Dendritic cell treated with granulocyte-macrophage colony-stimulating factor and Interleukin-4, amounts not matched to agents 40 ng/mL and 50 ng/mL, for 4 days (primary cell): Measurements from ENCODE around the gene SOX15.

Source experiments
- H3K27ac Mint-ChIP-seq: one replicate; pipeline ENCODE4 v1.8.0; 2022; ENCODE audit warnings: mild to moderate bottlenecking, mixed read lengths
- H3K27me3 Mint-ChIP-seq: one replicate; pipeline ENCODE4 v1.8.0; 2022; ENCODE audit warnings: mild to moderate bottlenecking, mixed read lengths
- H3K36me3 Mint-ChIP-seq: one replicate; pipeline ENCODE4 v1.8.0; 2022; ENCODE audit warnings: low read depth, mixed read lengths
- H3K4me1 Mint-ChIP-seq: one replicate; pipeline ENCODE4 v1.8.0; 2022; ENCODE audit warnings: low read depth, mixed read lengths
- H3K4me3 Mint-ChIP-seq: one replicate; pipeline ENCODE4 v1.8.0; 2022; ENCODE audit warnings: mild to moderate bottlenecking, moderate library complexity, mixed read lengths
- H3K9me3 Mint-ChIP-seq: one replicate; pipeline ENCODE4 v1.8.0; 2022; ENCODE audit warnings: mixed read lengths
- intact Hi-C: fragments of 100-400 bp; cut with micrococcal nuclease; formaldehyde crosslinking; loops from one replicate; pipeline ENCODE4 v1.15.0; 2022

The SOX15 gene

GRCh38 chr17:7551396-7551795 is 38.5 kb downstream of the SOX15 start:
- Mint-ChIP-seq H3K9me3 (no peaks in the 10 kb centered on the region), H3K4me1 (peaks cover 81% of the 10 kb centered on the region), H3K27ac (peak overlapping the region; percentile 86), H3K36me3 (peaks cover 58% of the 10 kb centered on the region), H3K27me3 (peaks cover 5% of the 10 kb centered on the region), H3K4me3 (peak overlapping the region; percentile 22)
- intact Hi-C loops: no loop called here

GRCh38 chr17:7550344-7550743 is 39.5 kb downstream of the SOX15 start:
- H3K4me3 Mint-ChIP-seq: peak overlapping the region; percentile 80
- intact Hi-C loops: no loop called here
- H3K27me3 Mint-ChIP-seq: peaks cover 5% of the 10 kb centered on the region
- peaks cover 71% of the 10 kb centered on the region for H3K4me1 Mint-ChIP-seq
- peaks cover 51% of the 10 kb centered on the region for H3K36me3 Mint-ChIP-seq
- peak overlapping the region; percentile 86 for H3K27ac Mint-ChIP-seq
- H3K9me3 Mint-ChIP-seq: no peaks in the 10 kb centered on the region

GRCh38 chr17:7549401-7550055 is 40.4 kb downstream of the SOX15 start:
- intact Hi-C loops: no loop called here
- Mint-ChIP-seq H3K27ac (peak overlapping the region; percentile 86), H3K4me1 (peaks cover 62% of the 10 kb centered on the region), H3K27me3 (peaks cover 5% of the 10 kb centered on the region), H3K36me3 (peaks cover 43% of the 10 kb centered on the region), H3K9me3 (no peaks in the 10 kb centered on the region), H3K4me3 (peak overlapping the region; percentile 80)

GRCh38 chr17:7548585-7549400 is 41.1 kb downstream of the SOX15 start, which contains the start of gene TNFSF12:
TNFSF12 (plus strand) TSS chr17:7549058; CDS start chr17:7549154, 96 bp downstream.
- peaks cover 37% of the 10 kb centered on the region for H3K36me3 Mint-ChIP-seq
- intact Hi-C loops: no loop called here
- peak within 1 kb of the TSS; percentile 80 for H3K4me3 Mint-ChIP-seq
- H3K9me3 Mint-ChIP-seq: no peaks in the 10 kb centered on the region
- peaks cover 5% of the 10 kb centered on the region for H3K27me3 Mint-ChIP-seq
- peaks cover 57% of the 10 kb centered on the region for H3K4me1 Mint-ChIP-seq
- peak within 1 kb of the TSS; percentile 86 for H3K27ac Mint-ChIP-seq

GRCh38 chr17:7544911-7545310 is 45.0 kb downstream of the SOX15 start:
- Mint-ChIP-seq H3K27ac (no peak overlapping the region), H3K9me3 (no peaks in the 10 kb centered on the region), H3K4me3 (no peak overlapping the region), H3K27me3 (peaks cover 5% of the 10 kb centered on the region), H3K36me3 (peaks cover 15% of the 10 kb centered on the region), H3K4me1 (peaks cover 20% of the 10 kb centered on the region)
- intact Hi-C loops: no loop called here

GRCh38 chr17:7541074-7541621 is 48.7 kb downstream of the SOX15 start:
- Mint-ChIP-seq H3K27me3 (peaks cover 6% of the 10 kb centered on the region), H3K9me3 (peaks cover 19% of the 10 kb centered on the region), H3K4me1 (no peaks in the 10 kb centered on the region), H3K27ac (no peak overlapping the region), H3K4me3 (no peak overlapping the region), H3K36me3 (no peaks in the 10 kb centered on the region)
- intact Hi-C loops: no loop called here

- intact Hi-C loops: no loop called here
- Mint-ChIP-seq H3K27ac (no peak overlapping the region), H3K4me3 (no peak overlapping the region), H3K9me3 (peaks cover 19% of the 10 kb centered on the region), H3K27me3 (peaks cover 6% of the 10 kb centered on the region), H3K36me3 (no peaks in the 10 kb centered on the region), H3K4me1 (no peaks in the 10 kb centered on the region)
Measured at GRCh38 chr17:7538891-7539545, 50.9 kb downstream of the SOX15 start.
